AG09319 (cell line): ENCODE data around the gene DPH6.
"Not testable (repeated sequence)": the region's sequence is repeated elsewhere in the genome, so short reads cannot be mapped to it uniquely, and the experiment has no call there.

ENCODE experiments used
- DNase-seq: peaks from one replicate; pipeline ENCODE4 v3.0.0-alpha.2; 2010; ENCODE audit warnings: low read depth; ENCODE audit errors: extremely low read depth
- CTCF ChIP-seq: IDR thresholded peaks from 2 replicates; pipeline ENCODE4 v1.5.1; 2011; ENCODE audit warnings: low read depth, mild to moderate bottlenecking, inconsistent platforms, low read length, moderate library complexity

DPH6 gene

DNA sequence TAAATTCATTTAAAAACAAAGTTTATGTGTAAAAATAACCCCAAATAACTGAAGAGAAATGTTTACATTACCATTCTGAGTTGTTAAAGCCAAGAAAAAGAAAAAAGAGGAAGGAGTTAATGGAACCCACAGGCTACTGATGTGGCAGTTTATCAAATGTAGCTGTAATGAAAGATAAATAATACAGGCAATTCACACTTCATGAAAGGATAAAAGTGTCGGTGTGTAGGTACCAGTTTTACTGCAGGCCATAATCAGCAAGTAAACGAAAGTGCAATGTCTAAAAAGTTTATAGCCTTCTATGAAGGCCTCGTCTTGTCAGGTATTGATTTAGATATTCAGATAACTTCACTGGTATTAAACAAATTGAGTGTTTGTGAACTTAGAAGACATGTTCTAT lies 164.6 kb downstream of the DPH6 start:
- TF ChIP-seq CTCF, result no peak
- DNase-seq, result no peak

DNA sequence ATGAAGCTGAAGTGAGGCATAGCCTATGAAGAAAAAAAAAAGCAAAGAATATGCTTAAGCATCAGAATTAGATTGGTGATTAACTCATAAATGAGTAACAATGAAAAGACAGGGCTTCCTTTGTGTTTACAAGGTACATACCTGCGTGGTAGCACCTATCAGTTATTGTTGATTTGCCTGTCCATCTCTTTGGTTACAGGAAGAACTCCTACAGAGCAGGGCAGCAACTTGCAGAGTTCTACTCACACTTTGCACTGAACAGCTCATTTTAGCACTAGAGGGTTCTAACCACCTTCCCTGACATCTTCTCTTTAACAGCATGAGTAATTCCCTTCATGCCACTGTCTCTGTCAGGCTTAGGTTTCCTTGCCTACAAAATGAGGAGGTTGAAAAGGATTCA lies 166.0 kb downstream of the DPH6 start:
- no peak for TF ChIP-seq CTCF
- no peak for DNase-seq

DNA sequence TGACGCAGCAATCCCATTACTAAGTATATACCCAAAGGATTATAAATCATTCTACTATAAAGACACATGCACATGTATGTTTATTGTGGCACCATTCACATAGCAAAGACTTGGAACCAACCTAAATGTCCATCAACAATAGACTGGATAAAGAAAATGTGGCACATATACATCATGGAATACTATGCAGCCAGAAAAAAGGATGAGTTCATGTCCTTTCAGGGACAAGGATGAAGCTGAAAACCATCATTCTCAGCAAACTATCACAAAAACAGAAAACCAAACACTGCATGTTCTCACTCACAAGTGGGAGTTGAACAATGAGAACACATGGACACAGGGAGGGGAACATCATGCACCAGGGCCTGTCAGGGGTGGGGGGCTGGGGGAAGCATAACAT lies 167.5 kb downstream of the DPH6 start:
- DNase-seq, result not testable (repeated sequence)

DNA sequence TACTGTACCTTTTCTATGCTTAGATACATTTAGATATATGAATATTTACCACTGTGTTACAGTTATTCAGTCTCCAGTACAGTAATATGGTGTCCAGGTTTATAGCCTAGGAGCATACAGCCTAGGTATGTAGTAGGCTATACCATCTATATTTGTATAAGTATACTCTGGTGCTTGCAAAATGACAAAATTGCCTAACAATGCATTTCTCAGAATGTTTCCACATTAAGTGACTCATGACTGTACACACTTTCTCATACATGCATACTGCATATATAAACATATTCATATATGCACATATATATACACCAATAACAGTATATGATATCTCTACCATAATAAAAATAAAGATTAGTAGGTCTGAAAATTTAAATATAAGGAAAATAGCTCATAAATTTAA lies 169.3 kb downstream of the DPH6 start:
- no peak for TF ChIP-seq CTCF

DNA sequence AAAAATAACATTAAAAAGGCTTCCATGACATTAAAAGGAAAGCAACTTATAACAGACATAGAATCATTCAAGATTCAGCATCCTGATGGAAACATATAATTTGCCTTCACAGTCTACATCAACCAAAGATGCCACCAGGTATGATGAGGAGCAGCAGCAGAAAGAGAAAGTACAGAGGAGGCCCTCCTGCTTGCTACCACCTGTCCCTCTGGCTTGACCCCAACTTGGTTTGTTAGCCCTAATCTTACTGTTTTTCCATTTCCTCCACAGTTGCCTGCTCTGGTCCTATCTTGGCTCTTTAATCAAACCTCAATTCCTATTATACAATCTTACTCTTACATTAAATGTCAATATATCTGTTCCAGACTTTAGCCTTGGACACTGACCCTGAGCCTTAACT lies 171.3 kb downstream of the DPH6 start:
- no peak for TF ChIP-seq CTCF

More for the DNA sequence above, 169.3 kb downstream of the DPH6 start:
- no peak for DNase-seq

DNA sequence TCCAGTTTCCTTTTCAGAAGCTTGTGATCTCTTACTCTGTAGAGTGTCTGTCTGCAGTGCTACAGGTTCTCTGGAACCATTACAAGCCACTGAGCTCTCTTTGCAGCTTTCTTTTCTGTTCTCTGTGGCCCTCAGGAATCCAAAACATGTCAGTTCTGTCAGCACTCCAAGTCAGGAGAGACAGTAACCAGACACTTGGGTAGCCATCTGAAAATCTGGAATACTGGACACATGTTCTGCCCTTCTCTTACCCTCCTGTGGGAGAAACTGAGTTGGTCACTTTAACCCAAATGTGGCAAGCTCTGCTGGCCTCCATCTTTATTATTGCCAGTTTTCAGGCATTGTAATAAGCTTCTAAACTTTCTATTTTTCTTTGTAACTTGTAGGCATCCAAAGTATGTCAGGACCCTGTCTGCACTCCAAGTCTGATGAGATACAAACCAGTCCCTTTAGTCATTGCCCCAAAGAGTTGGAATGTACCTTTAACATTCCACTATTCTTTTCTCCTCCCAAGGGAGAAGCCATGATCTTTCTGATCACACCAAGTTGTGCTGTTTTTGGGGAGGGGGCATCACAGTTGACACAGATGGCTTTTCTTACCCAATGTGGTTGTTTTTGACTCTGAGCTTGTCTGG lies 183.7 kb downstream of the DPH6 start:
- no peak for TF ChIP-seq CTCF
- no peak for DNase-seq

More for the DNA sequence above, 171.3 kb downstream of the DPH6 start:
- no peak for DNase-seq

DNA sequence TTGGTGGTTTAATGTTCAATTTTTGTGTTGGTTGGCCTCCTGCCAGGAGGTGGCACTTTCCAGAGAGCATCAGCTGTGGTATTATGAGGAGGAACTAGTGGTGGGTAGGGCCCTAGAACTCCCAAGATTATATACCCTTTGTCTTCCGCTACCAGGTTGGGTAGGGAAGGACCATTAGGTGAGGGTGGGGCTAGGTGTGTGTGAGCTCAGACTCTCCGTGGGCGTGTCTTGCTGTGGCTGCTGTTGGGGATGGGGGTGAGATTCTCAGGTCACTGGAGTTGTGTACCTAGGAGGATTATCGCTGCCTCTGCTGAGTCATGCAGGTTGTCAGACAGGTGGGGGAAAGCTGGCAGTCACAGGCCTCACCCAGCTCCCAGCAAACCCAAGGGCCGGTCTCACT lies 187.1 kb downstream of the DPH6 start:
- DNase-seq, result no peak
- no peak for TF ChIP-seq CTCF

DNA sequence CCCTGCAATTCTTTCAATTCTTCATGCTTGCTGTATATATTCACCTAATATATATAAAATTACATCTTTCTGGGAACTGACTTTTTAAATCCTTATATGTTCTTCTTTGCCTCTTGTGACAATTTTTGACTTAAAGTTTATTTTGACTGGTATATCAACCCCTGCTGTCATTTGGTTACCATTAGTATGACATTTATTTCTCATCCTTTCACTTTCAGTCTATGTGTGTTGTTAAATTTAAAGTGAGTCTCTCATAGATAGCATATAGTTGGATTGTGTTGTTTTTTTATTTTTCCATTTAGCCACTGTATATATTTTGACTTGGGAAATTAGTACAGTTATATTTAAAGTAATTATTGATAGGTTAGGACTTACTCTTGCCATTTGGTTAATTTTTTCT lies 194.9 kb downstream of the DPH6 start:
- DNase-seq, result no peak
- TF ChIP-seq CTCF, result no peak
